Measurements from ENCODE around the gene CLCNKB.

GRCh38 chr1:16077406-16078245 lies 34.0 kb downstream of the CLCNKB start:
- TF ChIP-seq CTCF (conservative IDR thresholded peaks at IDR 0.05), result no peak
- TF ChIP-seq EZH2 (IDR thresholded peaks at IDR 0.05; ENCODE audit: low read depth), result no peak

All from PC-9 (cell line).